ENCODE measurements around the gene RBMX.
"Not testable (repeated sequence)": the region's sequence is repeated elsewhere in the genome, so short reads cannot be mapped to it uniquely, and the experiment has no call there.

The RBMX gene

DNA sequence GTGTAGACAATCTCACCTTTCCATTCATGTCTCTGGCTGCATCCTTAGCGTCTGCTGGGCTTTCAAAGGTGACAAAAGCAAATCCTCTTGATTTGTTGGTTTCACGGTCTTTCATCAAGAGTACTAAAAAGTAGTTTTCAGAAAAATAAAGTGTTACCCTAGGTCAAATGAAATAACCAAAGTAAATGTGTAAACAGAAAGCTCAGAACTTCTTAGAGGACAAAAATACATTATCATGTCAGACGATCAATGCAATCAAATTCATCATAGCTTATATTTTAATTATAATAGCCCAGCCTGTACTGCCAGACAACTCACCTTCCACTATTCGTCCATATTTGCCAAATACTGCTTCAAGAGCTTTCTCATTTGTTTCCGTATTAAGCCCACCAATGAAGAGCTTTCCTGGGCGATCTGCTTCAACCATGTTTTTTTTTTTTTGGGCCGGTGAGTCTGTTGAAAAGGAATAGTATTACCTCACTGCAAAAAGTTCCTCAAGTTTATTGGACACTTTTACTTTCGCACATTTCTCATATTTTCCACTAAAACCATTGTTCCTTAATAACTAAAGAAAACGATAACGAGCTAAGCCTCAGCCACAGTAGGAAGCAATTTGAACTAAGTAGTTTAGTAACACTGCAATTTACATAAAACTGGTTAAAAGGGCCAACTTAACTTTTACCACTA lies 1.4 kb downstream of the RBMX start:
- in situ Hi-C loops (cut with MboI; ENCODE audit: low sequenced_read_pairs), result no loop called here

- in situ Hi-C loops (cut with MboI; ENCODE audit: low sequenced_read_pairs), result no loop called here
These were observed 2.1 kb downstream of the RBMX start for GRCh38 chrX:136878423-136878822.

DNA sequence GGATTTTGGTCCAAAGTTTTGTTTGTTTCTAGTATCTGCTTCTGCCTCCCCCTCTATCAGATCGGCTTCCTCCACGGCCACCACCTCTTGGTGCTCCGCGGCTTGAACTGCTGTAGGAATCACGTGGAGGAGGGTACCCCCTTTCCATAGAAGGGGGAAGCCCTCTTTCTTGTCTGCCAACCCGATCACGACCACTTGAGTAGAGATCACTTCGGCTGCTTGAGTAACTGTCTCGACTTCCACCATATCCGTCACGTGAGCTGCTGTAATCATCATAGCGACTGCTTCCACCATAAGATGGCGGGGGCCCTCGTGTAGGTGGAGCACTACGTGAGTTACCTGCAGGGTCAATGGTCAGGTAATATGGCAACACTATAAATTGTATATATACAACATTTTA lies 6.4 kb downstream of the RBMX start:
- in situ Hi-C loops (cut with MboI; ENCODE audit: low sequenced_read_pairs), result not testable (repeated sequence)

DNA sequence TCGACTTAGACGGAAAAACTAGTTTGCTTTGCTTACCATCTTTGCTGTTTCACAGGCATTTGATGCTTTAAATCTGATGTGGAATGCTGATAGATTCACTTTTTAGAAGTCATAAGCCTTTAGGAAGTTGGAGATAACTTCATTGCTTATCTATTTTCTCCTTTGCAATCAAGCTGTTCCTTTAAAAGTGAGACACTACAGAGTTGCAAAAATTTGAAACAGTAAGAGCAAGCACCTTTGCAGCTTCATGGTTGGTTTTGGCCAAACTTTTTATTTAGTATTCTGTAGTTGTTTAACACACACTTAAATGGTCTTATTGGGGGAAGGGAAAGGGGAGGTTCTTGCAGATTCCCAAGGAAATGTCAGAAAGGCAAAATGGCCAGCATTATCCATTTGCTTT lies 7.3 kb downstream of the RBMX start:
- in situ Hi-C loops (cut with MboI; ENCODE audit: low sequenced_read_pairs), result not testable (repeated sequence)

- in situ Hi-C loops (cut with MboI; ENCODE audit: low sequenced_read_pairs), result no loop called here
These were observed 8.3 kb downstream of the RBMX start for GRCh38 chrX:136872091-136872700.

- in situ Hi-C loops (cut with MboI; ENCODE audit: low sequenced_read_pairs), result no loop called here
These were observed 10.5 kb downstream of the RBMX start for GRCh38 chrX:136870064-136870463.

- in situ Hi-C loops (cut with MboI; ENCODE audit: low sequenced_read_pairs), result no loop called here
These were observed 12.1 kb downstream of the RBMX start for GRCh38 chrX:136868283-136869055.

DNA sequence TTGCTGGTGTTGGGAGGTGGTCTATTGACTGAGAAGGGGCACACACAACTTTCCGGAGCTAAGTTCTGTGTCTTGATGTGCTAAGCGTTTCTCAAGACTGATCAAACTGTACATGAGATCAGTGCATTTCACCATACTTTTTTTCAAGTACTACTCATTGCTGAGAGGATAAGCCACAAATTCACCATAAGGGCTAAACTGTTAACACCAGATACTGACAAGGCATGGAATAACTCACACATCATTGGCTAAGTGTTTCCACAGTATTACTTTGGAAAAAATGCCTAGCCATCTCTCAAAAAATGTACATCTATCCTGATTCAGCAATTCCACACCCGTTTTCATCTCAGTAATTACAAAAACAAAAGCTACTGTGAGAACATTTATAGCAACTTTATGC lies 13.0 kb downstream of the RBMX start:
- in situ Hi-C loops (cut with MboI; ENCODE audit: low sequenced_read_pairs), result no loop called here

GRCh38 chrX:136867096-136867491 lies 13.4 kb downstream of the RBMX start:
- in situ Hi-C loops (cut with MboI; ENCODE audit: low sequenced_read_pairs), result no loop called here

- in situ Hi-C loops (cut with MboI; ENCODE audit: low sequenced_read_pairs), result no loop called here
These were observed 14.0 kb downstream of the RBMX start for GRCh38 chrX:136866337-136867095.

DNA sequence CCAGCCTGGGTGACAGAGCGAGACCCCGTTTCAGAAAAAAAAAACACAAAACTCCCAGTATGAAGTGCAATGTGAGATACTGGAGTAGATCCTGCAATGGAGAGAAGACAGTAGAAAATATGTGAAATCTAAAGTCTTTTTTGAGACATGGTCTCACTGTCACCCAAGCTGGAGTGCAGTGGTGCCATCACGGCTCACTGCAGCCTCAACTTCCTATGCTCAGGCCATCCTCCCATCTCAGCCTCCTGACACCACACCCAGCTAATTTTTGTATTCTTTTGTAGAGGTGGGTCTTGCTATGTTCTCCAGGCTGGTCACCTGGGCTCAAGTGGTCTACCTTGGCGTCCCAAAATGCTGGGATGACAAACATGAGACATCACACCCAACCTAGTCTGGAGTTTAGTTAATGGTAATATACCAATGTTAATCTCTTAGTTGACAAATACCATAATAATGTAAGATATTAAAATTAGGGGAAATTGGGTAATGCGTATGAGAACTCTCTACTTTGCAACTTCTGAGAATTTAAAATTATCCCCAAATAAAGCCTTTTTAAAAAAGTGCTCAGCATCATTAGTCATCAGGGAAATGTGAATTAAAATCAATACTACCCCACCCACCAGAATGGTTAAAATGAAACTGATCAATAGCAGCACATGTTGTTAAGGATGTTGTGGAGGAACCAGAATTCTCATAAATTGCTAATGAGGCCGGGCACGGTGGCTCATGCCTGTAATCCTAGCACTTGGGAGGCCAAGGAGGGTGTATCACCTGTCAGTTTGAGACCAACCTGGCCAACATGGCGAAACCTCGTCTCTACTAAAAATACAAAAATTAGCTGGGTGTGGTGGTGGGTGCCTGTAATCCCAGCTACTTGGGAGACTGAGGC lies 15.0 kb downstream of the RBMX start:
- in situ Hi-C loops (cut with MboI; ENCODE audit: low sequenced_read_pairs), result no loop called here

DNA sequence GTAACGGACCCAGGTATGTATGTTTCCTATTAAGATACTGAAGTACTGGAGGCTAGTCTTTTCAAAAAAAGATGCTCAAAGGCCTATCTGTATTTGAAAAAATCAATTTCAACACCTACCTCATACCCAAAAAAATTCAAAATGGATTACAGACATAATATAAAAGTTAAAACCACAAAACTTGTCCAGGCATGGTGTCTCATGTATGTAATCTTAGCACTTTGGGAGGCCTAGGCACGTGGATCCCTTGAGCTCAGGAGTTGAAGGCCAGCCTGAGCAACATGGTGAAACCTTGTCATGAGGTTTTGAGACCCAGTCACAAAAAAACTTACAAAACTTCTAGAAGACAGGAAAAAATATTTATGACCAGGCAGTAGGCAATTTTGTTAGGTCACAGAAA lies 16.7 kb downstream of the RBMX start:
- in situ Hi-C loops (cut with MboI; ENCODE audit: low sequenced_read_pairs), result no loop called here

DNA sequence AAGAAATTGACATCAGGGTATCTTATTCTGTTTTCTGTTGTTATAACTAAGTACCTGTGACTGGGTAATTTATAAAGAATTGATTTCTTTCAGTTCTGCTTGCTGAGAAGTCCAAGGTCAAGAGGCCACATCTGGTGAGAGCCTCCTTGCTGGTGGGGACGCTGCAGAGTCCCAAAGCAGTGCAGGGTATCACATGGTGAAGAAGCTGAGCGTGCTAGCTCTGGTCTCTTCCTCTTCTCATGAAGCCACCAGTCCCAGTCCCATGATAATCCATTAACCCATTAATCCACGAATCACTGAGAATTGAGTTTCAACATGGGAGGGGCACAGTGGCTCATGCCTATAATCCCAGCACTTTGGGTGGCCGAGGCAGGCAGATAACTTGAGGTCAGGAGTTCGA lies 18.0 kb downstream of the RBMX start:
- in situ Hi-C loops (cut with MboI; ENCODE audit: low sequenced_read_pairs), result no loop called here

GRCh38 chrX:136861877-136862276 lies 18.6 kb downstream of the RBMX start:
- in situ Hi-C loops (cut with MboI; ENCODE audit: low sequenced_read_pairs), result no loop called here

DNA sequence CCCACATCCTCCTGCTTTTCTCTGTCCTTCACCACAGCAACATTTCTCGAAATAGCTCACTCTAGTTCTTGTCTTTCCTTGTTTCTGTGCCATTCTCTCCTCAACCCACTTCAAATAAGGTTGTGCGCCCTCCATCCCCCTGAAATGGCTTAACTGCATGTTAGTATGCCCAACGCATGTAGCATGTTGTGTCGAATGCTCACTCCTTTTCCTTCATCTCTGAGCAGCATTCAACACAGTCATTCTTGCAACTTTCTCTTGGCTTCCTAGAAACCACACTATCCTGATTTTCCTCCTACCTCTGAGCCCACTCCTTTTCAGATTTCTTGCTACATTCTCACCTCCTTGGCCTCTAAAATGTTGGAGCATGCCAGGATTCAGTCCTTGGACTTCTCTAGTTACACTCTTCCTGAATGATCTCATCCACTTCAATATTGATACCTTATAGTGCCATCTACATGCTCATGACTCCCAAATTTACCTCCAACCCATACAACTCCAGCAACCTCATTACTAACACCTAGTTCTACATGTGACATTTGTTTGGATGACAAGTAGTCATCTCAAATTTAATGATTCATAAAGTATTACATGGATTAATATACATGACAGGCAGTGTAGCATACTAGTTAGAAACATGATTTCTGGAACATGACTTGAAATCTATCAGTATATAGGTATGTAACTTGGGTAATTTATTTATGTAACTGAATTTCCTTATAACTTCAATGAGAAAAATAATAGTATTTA lies 22.3 kb downstream of the RBMX start:
- in situ Hi-C loops (cut with MboI; ENCODE audit: low sequenced_read_pairs), result no loop called here

DNA sequence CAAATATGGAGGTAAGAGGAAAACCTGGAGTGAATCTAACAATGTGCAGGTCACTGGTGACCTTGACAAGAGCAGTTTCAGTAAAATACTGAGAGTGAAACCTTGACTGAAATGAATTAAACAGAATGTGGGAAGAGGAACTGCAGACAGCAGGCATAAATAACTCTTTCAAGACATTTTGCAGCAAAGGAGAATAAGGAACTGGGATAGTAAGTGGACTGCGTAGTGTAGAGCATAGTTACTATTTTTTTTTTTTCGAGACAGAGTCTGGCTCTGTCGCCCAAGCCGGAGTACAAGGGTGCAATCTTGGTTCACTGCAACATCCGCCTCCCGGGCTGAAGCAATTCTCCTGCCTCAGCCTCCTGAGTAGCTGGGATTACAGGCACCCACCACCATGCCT lies 24.0 kb downstream of the RBMX start:
- in situ Hi-C loops (cut with MboI; ENCODE audit: low sequenced_read_pairs), result no loop called here

DNA sequence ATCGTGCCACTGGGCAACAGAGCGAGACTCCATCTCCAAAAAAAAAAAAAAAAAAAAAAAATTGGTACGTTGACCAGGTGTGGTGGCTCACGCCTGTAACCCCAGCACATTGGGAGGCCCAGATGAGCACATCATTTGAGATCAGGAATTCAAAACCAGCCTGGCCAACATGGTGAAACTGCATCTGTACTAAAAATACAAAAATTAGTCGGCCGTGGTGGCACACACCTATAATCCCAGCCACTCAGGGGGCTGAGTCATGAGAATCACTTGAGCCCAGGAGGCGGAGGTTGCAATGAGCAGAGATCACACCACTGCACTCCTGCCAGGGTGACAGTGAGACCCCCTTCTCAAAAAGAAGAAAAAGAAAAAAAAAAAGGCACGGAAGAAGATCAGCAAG lies 24.5 kb downstream of the RBMX start:
- in situ Hi-C loops (cut with MboI; ENCODE audit: low sequenced_read_pairs), result no loop called here

- in situ Hi-C loops (cut with MboI; ENCODE audit: low sequenced_read_pairs), result no loop called here
These were observed 29.0 kb downstream of the RBMX start for GRCh38 chrX:136851526-136851925.

GRCh38 chrX:136850441-136851175 lies 29.9 kb downstream of the RBMX start:
- in situ Hi-C loops (cut with MboI; ENCODE audit: low sequenced_read_pairs), result no loop called here

Measured in HL-60/S4 treated with phorbol 12-myristate 13-acetate at 8.2 ng/mL for 4 days and 3 days (cell line).